GM21529 (cell line): Measurements from ENCODE around the gene CEP63.
"Not testable (repeated sequence)": the region's sequence is repeated elsewhere in the genome, so short reads cannot be mapped to it uniquely, and the experiment has no call there.

Source experiments
- ATAC-seq: cut with Tn5 transposase; IDR thresholded peaks from one replicate; pipeline ENCODE4 v1.9.1; 2021; ENCODE audit not compliant: unreplicated experiment

Gene CEP63

GRCh38 chr3:134505485-134505884 is 19.6 kb downstream of the CEP63 start:
- ATAC-seq, result no peak

DNA sequence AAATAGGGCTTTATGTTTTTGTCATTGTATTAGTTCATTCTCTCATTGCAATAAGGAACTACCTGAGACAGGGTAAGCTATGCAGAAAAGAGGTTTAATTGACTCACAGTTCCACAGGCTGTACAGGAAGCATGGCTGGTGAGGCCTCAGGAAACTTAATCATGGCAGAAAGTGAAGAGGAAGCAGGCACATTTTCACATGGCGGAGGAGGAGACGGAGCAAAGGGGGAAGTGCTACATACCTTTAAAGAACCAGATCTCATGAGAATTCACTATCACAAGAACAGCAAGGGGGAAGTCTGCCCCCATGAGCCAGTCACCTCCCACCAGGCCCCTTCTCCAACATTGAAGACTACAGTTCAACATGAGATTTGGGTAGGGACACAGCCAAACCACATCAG is 25.6 kb downstream of the CEP63 start:
- ATAC-seq, result no peak

DNA sequence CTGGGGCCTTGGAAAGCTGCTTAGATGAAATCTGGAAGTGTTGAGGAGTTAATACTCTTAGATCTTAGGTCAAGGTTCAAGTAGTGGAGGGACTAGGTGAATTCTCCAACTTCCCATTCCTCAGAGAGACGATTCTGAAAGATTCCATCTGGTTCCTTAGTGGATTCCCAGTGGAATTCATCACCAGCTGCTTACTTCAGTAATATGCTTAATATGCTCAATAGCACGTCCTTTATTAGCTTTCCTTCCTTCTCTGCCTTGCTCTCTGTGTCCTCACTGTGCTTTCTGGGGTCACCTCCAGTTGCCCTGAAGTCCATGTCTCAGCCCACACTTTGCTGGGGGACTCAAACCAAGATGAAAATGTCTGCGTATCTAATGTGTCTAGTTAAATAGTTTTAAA is 31.0 kb downstream of the CEP63 start:
- ATAC-seq, result no peak

DNA sequence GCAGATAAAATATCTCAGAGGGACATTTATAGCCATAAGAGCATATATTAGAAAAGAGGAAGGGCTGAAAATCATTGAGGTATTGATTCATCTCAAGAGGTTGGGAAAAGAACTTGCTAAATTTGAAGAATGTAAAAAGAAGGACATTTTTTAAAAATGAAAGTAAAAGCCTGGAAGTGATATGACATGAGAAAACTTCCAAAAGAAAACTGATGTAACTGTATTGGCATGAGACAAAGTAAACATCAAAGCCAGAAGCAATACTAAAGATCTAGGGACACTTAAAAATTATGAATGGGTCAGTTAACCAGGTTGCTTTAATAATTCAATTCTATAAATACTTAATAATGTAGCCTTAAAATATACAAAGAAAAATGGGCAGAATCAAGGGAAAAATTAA is 31.9 kb downstream of the CEP63 start:
- ATAC-seq, result no peak

DNA sequence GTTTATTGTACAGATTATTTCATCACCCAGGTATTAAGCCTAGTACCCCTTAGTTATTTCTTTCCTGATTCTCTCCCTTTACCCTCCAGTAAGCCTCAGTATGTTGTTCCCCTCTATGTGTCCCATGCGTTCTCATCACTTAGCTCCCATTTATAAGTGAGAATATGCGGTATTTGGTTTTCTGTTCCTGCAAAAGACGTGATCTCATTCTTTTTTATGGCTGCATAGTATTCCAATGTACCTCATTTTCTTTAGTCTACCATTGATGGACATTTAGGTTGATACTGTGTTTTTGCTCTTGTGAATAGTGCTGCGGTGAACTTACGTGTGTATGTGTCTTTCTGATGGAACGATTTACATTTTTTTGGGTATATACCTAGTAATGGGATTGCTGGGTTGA is 36.7 kb downstream of the CEP63 start:
- no peak for ATAC-seq

GRCh38 chr3:134525293-134525692 is 39.4 kb downstream of the CEP63 start:
- no peak for ATAC-seq

DNA sequence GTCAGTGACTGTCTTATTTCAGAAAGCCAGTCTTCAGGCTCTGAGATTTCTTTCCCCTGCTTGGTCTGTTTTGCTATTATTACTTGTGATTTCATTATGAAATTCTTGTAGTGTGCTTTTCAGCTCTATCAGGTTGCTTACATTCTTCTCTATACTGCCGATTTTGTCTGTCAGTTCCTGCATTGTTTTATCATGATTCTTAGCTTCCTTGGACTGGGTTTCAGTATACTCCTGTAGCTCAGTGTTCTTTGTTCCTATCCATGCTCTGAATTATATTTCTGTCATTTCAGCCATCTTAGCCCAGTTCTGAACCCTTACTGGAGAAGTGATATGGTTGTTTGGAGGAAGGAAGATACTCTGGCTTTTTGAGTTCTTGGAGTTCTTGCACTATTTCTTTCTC is 40.5 kb downstream of the CEP63 start:
- no peak for ATAC-seq

DNA sequence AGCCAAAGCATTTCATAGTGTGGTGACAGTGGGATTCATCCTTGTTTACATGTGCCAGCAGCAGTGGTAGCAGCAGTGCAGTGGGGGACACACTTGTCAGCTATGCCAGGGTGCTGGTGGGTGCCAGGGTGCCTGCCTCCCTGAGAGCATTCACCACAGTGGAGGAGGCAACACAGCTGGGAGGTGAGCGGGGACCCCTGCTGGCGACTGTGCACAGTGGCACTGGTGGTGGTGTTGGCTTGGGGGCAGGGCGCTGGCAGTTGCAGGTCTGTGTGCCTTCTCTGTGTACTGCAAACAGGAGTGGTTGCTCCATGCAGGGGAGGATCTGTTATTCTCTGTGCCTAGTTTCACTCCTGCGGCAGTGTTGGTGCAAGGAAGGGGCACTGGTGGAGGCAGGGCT is 41.2 kb downstream of the CEP63 start:
- no peak for ATAC-seq

DNA sequence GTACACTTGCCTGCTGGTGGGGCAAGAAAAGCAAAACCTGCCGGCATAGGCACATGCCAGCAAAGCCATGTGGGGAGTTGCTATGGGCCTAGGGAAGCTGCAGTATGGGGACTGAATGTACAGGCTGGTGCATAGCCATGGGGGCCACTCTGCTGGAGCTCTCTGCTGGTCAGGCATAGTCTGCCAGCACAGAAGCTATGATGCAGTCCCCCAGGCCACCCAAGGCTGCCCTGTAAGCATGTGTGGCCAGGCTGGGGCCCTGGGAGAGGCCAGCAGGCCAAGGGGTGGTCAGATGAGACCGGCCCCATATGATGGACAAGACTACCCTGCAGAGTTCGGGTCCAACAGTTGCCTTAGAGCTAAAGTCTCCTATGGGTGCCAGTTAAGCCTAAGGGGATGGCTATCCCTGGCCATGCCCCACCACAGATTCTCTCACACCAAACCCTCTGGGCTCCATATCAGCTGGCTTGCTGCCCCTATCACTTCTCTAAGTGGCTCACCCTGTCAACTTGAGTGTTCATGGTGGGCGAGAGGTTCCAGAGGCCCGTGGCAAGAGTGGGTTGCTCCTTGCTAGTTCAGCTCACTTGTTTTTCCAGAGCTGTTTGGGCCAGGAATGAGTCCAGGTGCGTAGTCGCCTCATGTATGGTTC is 41.8 kb downstream of the CEP63 start:
- no peak for ATAC-seq

GRCh38 chr3:134533493-134533892 is 47.6 kb downstream of the CEP63 start:
- ATAC-seq, result no peak

DNA sequence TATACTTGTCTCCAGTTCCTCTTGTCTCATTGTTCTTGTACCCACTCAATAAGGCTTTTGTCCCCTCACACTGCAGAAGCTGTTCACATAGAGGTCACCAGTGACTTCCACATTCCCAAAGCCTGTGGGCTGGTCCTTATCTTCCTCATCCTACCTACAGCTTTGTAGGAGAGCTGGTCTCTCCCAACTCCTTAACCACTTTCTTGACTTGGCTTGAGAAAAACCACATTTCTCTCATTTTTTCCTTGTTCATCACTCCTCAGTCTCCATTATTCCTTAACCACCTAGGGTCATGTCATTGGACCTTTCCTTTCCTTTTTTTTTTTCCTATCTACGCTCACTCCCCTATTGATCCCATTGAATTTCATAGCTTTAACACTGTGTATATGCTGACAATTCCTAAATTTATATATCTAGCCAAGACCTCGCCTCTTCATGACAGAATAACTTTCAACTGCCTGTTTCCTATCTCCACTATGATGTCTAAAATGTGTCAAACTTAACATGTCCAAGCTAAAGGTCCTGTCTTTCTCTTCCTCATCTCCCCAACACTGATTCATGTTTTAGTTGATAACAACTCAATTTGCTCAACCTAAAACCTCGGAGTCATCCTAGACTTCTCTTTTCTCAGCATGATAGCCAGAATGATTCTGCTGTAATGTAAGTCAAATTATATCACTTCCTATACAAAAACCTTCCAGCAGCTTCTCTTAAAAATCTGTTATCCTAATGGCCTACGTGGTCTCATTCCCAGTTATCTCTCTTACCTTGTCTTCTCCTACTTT is 49.5 kb downstream of the CEP63 start:
- ATAC-seq, result no peak

GRCh38 chr3:134536781-134537180 is 50.9 kb downstream of the CEP63 start:
- ATAC-seq, result no peak

DNA sequence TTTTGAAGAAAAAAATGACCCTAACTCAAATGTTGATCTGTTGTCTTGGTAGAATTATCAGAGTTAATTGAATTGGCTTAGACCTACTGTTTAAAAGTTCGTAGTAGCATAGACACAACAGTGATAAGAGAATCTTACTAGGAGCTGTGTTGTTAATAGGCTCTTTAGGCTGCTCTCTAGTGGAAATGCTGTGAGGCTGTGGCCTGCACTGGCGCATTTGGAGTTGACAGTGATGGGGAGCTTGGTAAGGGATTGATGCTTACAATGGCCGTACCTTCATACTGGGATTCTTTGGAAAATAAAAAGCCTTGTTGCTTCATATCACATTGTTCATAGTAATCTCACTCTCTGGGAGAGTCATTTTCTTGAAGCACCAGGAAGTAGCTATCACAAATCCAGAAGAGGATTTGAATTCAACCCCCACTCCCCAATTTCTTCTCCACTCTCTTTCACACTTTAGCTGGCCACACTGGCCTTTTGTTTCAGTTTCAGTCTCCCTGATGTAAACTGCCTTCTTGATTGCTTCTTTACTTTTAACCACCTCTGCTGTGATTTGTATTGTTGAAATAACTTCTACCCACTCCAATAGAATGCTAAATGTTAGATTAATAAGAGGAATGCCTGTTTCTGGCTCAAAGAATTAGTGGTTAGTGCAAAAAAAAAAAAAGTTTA is 56.6 kb downstream of the CEP63 start:
- no peak for ATAC-seq

GRCh38 chr3:134543113-134543512 is 57.3 kb downstream of the CEP63 start:
- ATAC-seq, result no peak

DNA sequence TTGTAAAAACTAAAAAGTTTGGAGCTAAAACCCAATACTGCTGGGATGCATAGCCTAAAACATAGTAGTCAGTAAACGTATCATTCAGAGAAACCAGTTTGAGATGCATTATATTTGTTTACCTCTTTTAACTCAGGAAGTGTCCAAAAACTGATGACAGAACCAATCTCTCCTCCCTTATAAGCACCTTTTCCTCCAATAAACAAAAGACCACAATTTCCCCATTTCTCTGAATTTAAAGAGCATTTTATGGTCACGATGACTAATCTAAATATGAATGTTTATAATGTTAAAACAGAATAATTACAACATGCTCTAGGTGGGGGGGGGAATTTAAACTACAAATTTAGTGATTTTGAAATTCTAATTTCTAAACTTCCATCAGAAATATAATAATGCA is 58.5 kb downstream of the CEP63 start:
- ATAC-seq, result no peak

GRCh38 chr3:134544783-134545182 is 58.9 kb downstream of the CEP63 start:
- ATAC-seq, result not testable (repeated sequence)

DNA sequence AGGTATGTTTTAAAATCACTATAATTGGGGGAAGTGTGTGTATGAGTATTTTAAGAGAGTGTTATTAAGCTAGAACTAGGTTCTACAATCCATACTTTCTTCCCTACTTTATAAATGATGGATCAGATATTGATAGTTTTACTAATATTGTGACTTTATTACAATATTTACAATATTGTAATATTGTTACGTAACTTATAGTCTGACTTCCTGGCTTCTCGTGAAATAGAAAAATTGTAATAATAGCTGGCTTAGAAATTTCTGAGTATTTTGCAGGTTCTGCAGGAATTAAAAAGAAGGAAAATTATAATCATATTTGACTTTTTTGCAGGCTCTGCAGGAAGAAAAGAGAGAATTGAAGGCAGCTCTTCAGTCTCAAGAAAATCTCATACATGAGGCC is 60.0 kb downstream of the CEP63 start:
- no peak for ATAC-seq

DNA sequence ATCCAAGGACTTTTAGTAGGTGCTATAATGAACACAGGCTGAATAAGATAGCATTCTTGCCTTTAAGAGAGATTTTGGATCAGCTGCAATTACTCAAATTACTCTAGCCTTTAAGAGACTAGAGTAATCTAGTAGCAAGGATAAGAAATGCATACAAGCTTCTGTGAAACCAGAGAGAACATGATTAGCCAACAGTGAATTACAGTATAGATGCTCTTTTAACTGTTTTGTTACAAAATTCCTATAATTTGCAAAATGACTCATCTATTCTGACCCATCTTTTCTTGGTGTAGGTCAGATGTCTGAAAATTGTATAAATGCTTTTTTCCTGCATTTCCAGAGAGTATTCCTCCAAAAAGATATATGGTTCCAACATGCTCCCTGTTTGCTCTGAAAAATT is 66.9 kb downstream of the CEP63 start:
- ATAC-seq, result no peak

DNA sequence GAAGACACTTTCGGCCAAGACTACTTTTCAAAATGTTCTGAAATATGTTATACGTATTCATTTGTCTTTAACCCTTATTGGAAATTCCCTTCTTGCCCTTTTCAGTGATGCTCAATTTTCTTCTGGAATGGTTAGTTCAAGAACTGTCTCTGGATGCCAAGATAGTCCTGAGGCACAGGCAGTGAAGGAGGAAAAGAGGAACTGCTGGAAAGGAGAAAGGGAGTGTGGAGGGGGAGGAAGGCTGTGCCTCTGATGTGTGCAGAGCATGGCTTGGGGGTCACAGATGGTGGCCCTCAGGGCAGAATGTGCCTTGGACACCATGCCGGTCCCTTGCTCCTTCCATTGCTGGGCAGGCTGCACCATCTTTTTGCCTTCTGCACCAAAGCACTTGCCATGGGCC is 73.7 kb downstream of the CEP63 start:
- no peak for ATAC-seq

DNA sequence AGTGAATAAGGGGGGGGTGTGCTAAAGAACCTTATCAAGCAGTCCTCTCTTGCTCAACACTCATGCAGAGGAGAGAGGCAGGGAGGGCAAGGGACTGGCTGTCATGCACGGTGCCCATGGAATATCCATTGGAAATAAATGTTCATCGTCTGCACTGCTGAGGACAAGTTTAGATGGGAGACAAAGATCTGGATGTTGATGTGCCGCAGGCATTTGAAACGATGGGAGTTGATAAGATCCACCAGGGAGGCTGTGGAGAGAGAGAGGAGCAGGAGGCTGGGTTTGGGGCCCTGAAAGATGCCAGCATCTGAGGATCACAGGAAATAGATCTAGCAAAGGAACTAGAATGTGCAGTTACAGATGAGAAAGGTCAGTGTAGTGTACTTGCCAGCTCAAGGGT is 76.2 kb downstream of the CEP63 start:
- no peak for ATAC-seq

DNA sequence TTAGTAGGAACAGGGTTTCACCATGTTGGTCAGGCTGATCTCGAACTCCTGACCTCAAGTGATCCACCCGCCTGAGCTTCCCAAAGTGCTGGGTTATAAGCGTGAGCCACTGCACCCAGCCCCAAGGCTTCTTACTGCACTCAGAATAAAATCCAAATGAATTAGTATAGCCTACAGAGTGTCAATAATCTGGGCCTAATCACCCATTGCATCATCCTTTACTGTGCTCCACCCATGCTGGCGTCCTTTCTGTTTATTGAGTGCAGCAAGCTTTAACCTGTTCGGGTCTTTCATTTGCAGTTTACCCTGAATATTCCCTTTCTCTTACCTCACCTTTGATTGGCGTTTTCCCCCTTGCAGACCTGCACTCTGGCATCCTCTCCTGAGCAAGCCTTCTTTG is 77.7 kb downstream of the CEP63 start:
- ATAC-seq, result no peak

DNA sequence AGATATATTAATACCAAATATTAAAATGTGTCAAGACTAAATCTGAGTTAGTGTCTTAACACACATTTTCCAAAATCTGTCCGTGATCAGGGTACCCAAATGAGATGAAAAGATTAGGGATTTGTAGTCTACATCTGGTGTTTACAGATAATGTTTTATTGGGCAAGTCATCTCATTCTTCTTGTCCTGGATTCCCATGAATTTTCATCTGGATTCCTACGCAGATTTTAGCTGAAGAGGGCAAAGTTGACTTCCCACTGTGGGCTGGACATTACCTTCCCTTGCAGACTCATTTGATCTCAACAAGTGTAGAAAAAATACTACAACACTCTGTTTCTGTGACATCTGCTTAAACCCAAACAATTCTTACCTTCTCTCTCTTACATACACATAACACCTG is 79.1 kb downstream of the CEP63 start:
- no peak for ATAC-seq
